Measurements from ENCODE around the gene BRI3.

The BRI3 gene

GRCh38 chr7:98280791-98281756, at the start of gene BRI3:
Gene BRI3 (plus strand): TSS chr7:98281686. CDS start chr7:98281796, 110 bp downstream.
- peak; percentile 87 for DNase-seq

- no peak for DNase-seq
Measured at GRCh38 chr7:98232263-98232585, 49.3 kb upstream of the BRI3 start.

GRCh38 chr7:98232799-98233198, 48.7 kb upstream of the BRI3 start:
- DNase-seq = no peak

- DNase-seq = no peak
Measured at GRCh38 chr7:98233219-98234070, 48.0 kb upstream of the BRI3 start.

GRCh38 chr7:98234429-98235147, 46.9 kb upstream of the BRI3 start:
- DNase-seq = no peak

GRCh38 chr7:98235901-98236300, 45.6 kb upstream of the BRI3 start:
- no peak for DNase-seq

GRCh38 chr7:98236355-98237185, 44.9 kb upstream of the BRI3 start:
- DNase-seq = no peak

- no peak for DNase-seq
Measured at GRCh38 chr7:98238076-98238475, 43.4 kb upstream of the BRI3 start.

GRCh38 chr7:98238976-98239375, 42.5 kb upstream of the BRI3 start:
- no peak for DNase-seq

- no peak for DNase-seq
Measured at GRCh38 chr7:98240961-98241673, 40.4 kb upstream of the BRI3 start.

- DNase-seq = no peak
Measured at GRCh38 chr7:98241674-98242241, 39.7 kb upstream of the BRI3 start.

- DNase-seq = no peak
Measured at GRCh38 chr7:98242342-98242741, 39.1 kb upstream of the BRI3 start.

- DNase-seq = no peak
Measured at GRCh38 chr7:98242934-98243333, 38.6 kb upstream of the BRI3 start.

- DNase-seq = no peak
Measured at GRCh38 chr7:98244871-98245270, 36.6 kb upstream of the BRI3 start.

- DNase-seq = no peak
Measured at GRCh38 chr7:98248156-98248555, 33.3 kb upstream of the BRI3 start.

GRCh38 chr7:98249106-98249505, 32.4 kb upstream of the BRI3 start:
- DNase-seq = no peak

- peak; percentile 15 for DNase-seq
Measured at GRCh38 chr7:98250789-98251188, 30.7 kb upstream of the BRI3 start.

- DNase-seq = no peak
Measured at GRCh38 chr7:98251231-98251600, 30.3 kb upstream of the BRI3 start.

GRCh38 chr7:98251601-98252424, 29.7 kb upstream of the BRI3 start, which contains the start of gene TECPR1:
Gene TECPR1 (minus strand): TSS chr7:98252232. CDS start chr7:98246146, 6,086 bp downstream.
- peak; percentile 79 for DNase-seq

- DNase-seq = no peak
Measured at GRCh38 chr7:98252425-98253054, 28.9 kb upstream of the BRI3 start.
